Measurements from ENCODE around the gene TBL1X. TPM values are rescaled to one million over a fixed set of nuclear protein-coding genes. Genes with fewer than 3 reads are reported as not detected.

The TBL1X gene
- total RNA-seq, 1 donor from 2014 or later: 15.4 TPM

DNA sequence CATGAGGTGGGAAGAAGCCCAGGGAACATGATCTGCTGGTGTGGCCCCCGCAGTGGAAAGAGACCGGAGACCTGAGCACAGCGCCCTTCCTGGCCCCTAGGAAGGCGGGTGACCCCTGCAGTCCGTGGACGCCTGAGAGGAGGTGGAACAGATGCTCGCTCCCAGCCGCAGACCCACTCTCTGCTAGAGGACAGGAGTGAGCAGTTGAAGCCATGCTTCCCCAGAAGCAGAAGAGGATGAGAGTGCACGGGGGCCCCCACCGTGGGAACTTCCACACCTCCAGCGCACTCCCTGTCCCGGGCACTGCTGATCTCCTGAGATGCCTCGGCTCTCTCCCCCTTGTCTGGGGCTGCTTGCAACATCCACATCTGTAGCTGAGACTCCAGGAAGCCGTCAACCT lies 238.5 kb downstream of the TBL1X start:
- Histone ChIP-seq H3K4me3 (no peak overlapping the region), H3K27me3 (no peaks in the 10 kb centered on the region), H3K36me3 (peaks cover 17 to 53% of the 10 kb centered on the region in 2 donors), H3K9me3 (peaks cover 0 to 6% of the 10 kb centered on the region in 2 donors), H3K4me1 (no peaks in the 10 kb centered on the region), H3K27ac (no peak overlapping the region)
- TF ChIP-seq CTCF (IDR thresholded peaks at IDR 0.05): no peak
- intact Hi-C loops (cut with DNase I): loop anchor here (10.0 kb wide), 1 partner anchor 959 kb away; no protein-coding TSS in a partner anchor
- DNase-seq (ENCODE audit: low spot score in 2 of 2): no peak

- Histone ChIP-seq H3K27ac (no peak overlapping the region), H3K27me3 (no peaks in the 10 kb centered on the region), H3K9me3 (peaks cover 0 to 6% of the 10 kb centered on the region in 2 donors), H3K36me3 (peaks cover 18 to 50% of the 10 kb centered on the region in 2 donors), H3K4me3 (no peak overlapping the region), H3K4me1 (no peaks in the 10 kb centered on the region)
- DNase-seq (ENCODE audit: low spot score in 2 of 2): no peak
- intact Hi-C loops (cut with DNase I): loop anchor here (5.0 to 10.0 kb wide), 2 partner anchors 363 to 960 kb away; no protein-coding TSS in a partner anchor
- no peak for TF ChIP-seq CTCF (IDR thresholded peaks at IDR 0.05)
Measured at GRCh38 chrX:9704876-9705465, 240.1 kb downstream of the TBL1X start.

DNA sequence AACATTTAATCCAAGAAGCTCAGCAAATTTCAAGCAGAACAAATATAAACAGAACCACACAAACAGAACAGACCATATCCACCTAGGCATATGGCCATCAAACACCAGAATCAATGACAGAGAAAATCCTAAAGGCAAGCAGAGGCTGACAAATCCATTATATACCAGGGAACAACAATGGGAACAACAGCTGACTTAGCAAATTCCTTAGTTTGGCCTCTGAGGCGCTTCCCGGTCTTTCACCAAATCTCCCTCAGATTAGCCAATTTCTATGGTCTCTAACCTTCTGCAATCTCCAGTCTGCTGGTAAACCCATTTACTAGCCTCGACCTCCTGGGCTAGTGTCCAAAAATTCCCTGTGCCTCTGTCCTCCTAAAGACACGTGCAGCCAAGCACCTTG lies 241.6 kb downstream of the TBL1X start:
- Histone ChIP-seq H3K27me3 (no peaks in the 10 kb centered on the region), H3K9me3 (peaks cover 0 to 6% of the 10 kb centered on the region in 2 donors), H3K27ac (peak overlapping the region in 1 of 2 donors; percentile 13), H3K36me3 (peaks cover 21 to 51% of the 10 kb centered on the region in 2 donors), H3K4me1 (no peaks in the 10 kb centered on the region), H3K4me3 (no peak overlapping the region)
- DNase-seq (ENCODE audit: low spot score in 2 of 2): no peak
- intact Hi-C loops (cut with DNase I): loop anchor here (5.0 to 10.0 kb wide), 2 partner anchors 364 to 962 kb away; no protein-coding TSS in a partner anchor
- TF ChIP-seq CTCF (IDR thresholded peaks at IDR 0.05): no peak

GRCh38 chrX:9707306-9708033 lies 242.6 kb downstream of the TBL1X start:
- intact Hi-C loops (cut with DNase I): loop anchor here (2.0 to 10.0 kb wide), 5 partner anchors 243 to 963 kb away; partner anchors contain the start of gene TBL1X
- Histone ChIP-seq H3K27me3 (no peaks in the 10 kb centered on the region), H3K9me3 (peaks cover 0 to 6% of the 10 kb centered on the region in 2 donors), H3K4me3 (no peak overlapping the region), H3K4me1 (no peaks in the 10 kb centered on the region), H3K36me3 (peaks cover 21 to 54% of the 10 kb centered on the region in 2 donors), H3K27ac (no peak overlapping the region)
- TF ChIP-seq CTCF (IDR thresholded peaks at IDR 0.05): no peak
- DNase-seq (ENCODE audit: low spot score in 2 of 2): no peak

DNA sequence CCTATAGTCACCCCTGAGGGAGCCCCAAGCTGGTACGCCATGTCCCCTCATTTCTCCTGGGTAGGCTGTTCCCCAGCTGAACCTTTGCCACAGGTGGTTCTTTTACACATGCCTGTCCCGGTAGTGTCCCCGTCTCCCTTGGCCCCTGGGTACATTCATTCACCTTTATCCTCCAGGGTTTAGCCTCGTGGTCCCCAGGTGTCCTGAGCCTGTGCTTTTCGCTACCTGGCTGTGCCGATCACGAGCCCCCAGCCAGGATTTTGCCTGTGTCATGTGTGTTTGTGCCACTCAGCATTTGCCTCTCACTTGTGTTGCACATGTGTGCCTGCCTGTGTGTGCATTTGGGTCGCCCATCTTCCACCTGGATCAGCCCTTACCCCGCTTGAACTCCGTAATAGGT lies 243.2 kb downstream of the TBL1X start:
- peaks cover 21 to 55% of the 10 kb centered on the region in 2 donors for H3K36me3 ChIP-seq
- TF ChIP-seq CTCF (IDR thresholded peaks at IDR 0.05): no peak
- H3K4me3 ChIP-seq: no peak overlapping the region
- no peaks in the 10 kb centered on the region for H3K27me3 ChIP-seq
- H3K4me1 ChIP-seq: no peaks in the 10 kb centered on the region
- peaks cover 0 to 6% of the 10 kb centered on the region in 2 donors for H3K9me3 ChIP-seq
- no peak for DNase-seq (ENCODE audit: low spot score in 2 of 2)
- intact Hi-C loops (cut with DNase I): loop anchor here (2.0 to 10.0 kb wide), 5 partner anchors 243 to 963 kb away; partner anchors contain the start of gene TBL1X
- no peak overlapping the region for H3K27ac ChIP-seq
